OCI-LY3 (cell line): Measurements from ENCODE around the gene PHF21B.

Experiments
- EZH2phosphoT487 ChIP-seq: fragments of 200-600 bp; shearing (Covaris generic); IDR thresholded peaks from 2 replicates; pipeline ENCODE4 v1.6.1; 2018; ENCODE audit warnings: antibody characterized with exemption, mixed run types, low read depth
- TF ChIP-seq, protein P1 (sequence below): fragments of 200-600, 300-600 bp; sonication (generic); IDR thresholded peaks from 2 replicates; pipeline ENCODE4 v1.5.1; 2014; ENCODE audit warnings: antibody characterized with exemption, low read length, low read depth

DNA sequence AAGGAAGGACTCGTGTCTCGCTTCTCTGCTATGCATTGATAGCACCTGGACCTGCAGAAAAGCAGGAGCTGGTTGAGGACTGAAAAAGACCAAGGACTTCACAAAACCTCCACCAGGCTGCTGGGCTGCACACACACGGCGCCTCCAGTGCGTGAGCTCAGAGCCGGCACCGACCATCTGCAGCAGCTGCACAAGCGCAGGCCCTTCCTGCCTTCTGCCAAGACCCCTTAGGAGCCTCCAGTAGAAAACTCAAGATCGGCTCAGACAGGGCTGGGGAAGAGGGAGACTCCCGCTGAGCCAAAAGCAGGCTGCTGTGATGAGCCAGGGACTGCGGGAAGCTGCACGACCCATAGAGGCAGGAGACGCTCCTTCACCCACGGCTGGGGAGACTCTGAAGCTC is 70.9 kb downstream of the PHF21B start:
- TF ChIP-seq, protein P1, sequence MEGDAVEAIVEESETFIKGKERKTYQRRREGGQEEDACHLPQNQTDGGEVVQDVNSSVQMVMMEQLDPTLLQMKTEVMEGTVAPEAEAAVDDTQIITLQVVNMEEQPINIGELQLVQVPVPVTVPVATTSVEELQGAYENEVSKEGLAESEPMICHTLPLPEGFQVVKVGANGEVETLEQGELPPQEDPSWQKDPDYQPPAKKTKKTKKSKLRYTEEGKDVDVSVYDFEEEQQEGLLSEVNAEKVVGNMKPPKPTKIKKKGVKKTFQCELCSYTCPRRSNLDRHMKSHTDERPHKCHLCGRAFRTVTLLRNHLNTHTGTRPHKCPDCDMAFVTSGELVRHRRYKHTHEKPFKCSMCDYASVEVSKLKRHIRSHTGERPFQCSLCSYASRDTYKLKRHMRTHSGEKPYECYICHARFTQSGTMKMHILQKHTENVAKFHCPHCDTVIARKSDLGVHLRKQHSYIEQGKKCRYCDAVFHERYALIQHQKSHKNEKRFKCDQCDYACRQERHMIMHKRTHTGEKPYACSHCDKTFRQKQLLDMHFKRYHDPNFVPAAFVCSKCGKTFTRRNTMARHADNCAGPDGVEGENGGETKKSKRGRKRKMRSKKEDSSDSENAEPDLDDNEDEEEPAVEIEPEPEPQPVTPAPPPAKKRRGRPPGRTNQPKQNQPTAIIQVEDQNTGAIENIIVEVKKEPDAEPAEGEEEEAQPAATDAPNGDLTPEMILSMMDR: no peak
- no peak for TF ChIP-seq EZH2phosphoT487
